ENCODE data around the gene RLBP1.

The RLBP1 gene

DNA sequence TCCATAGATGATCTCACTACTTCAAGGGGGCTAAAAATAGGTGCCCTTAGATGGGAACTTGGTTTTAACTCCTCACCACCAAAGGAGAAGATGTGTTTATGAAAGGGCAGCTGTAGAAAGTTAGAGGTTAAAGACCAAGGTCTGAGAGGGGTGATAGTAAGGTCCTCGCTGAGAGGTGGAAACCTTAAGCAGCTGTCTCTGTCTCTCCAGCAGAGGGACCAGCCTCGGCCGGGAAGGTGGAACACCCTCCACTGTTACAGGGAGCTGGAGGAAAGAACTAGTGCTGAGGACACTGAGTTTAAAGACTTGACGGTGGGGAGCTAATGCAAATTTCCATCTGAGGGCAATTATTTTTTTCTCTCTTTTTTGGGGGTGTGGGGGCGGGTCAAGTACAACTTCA, 8.9 kb upstream of the RLBP1 start:
- H3K4me3 ChIP-seq (ENCODE audit: low read depth in 1 of 2, low read length in 2 of 2) = no peak overlapping the region
- H3K27ac ChIP-seq (ENCODE audit: low read depth, low read length) = no peak overlapping the region

DNA sequence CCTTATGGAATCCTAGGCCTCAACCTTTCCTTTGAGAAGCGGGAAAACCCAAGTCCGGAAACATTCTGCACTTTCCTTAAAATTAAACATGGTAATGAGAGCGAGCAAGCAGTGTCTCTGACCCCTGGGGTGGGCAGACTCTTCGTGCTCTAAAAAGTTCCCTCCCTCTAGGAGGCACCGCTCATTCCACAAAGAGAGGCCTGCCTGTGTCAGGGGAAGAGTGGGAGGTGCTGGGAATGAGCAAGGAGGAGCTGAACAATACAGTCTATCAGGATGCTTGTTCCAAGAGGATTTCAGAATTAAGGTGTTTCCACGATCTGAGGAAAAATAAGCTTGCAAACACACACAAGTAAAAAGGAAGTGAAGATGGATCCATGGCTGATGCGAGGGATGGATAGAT, 6.0 kb upstream of the RLBP1 start:
- H3K9me3 ChIP-seq (ENCODE audit: control insufficient read depth in 1 of 2, low read length in 2 of 2) = no peaks in the 10 kb centered on the region
- H3K4me3 ChIP-seq (ENCODE audit: low read depth in 1 of 2, low read length in 2 of 2) = no peak overlapping the region
- no peaks in the 10 kb centered on the region for H3K27me3 ChIP-seq (ENCODE audit: control insufficient read depth in 1 of 2, insufficient read depth in 2 of 2, low read length in 2 of 2)
- H3K27ac ChIP-seq (ENCODE audit: low read depth, low read length) = no peak overlapping the region
- H3K4me1 ChIP-seq (ENCODE audit: control insufficient read depth in 1 of 2, insufficient read depth in 2 of 2, low read length in 2 of 2) = no peaks in the 10 kb centered on the region
- no peaks in the 10 kb centered on the region for H3K36me3 ChIP-seq (ENCODE audit: control insufficient read depth in 1 of 2, insufficient read depth in 2 of 2, low read length in 2 of 2)
- no peak overlapping the region for H3K9ac ChIP-seq (ENCODE audit: low read depth in 1 of 2, low read length in 2 of 2)

More for the DNA sequence above, 8.9 kb upstream of the RLBP1 start:
- H3K4me1 ChIP-seq (ENCODE audit: control insufficient read depth in 1 of 2, insufficient read depth in 2 of 2, low read length in 2 of 2) = no peaks in the 10 kb centered on the region
- H3K9ac ChIP-seq (ENCODE audit: low read depth in 1 of 2, low read length in 2 of 2) = no peak overlapping the region
- H3K9me3 ChIP-seq (ENCODE audit: control insufficient read depth in 1 of 2, low read length in 2 of 2) = no peaks in the 10 kb centered on the region
- H3K27me3 ChIP-seq (ENCODE audit: control insufficient read depth in 1 of 2, insufficient read depth in 2 of 2, low read length in 2 of 2) = no peaks in the 10 kb centered on the region
- H3K36me3 ChIP-seq (ENCODE audit: control insufficient read depth in 1 of 2, insufficient read depth in 2 of 2, low read length in 2 of 2) = no peaks in the 10 kb centered on the region

DNA sequence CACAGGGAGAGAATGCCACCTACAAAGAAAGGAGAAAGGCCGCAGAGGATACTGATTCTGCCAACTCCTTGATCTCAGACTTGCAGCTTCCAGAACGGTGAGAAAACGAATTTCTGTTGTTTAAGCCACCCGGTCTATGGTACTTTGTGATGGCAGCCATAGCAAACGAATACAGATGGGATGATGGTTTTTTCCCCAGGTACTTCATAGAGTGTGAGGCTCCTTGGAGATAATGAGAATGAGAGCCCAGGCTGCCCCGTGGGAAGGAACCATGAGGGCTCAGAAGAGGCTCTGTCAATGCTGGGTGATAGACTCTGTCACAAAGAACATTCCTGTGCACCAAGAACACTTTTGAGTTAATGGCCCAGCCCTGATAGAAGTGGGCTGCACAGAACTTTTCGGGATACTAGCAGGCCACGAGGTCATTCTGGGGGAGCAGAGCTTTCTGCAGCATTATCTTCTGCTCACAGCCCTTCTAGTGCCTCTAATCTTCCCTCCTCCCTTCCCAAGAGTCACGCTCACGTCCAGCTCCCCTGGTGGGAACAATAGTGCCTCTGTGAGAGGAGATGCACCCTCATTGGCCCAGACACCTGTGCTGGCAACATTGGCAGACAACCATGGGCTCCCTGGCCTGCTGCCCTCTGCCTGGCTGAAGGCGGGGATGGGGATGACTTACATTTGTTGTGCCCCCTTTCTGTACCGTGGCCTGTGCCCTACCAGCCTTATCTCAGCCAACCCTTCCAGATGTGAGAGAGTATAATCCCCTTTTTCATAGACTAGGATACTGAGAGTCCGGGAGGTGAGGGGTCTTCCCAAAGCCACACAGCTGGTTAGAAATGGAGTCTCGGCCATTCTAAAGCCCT, 5.2 kb upstream of the RLBP1 start:
- Histone ChIP-seq H3K36me3 (ENCODE audit: control insufficient read depth in 1 of 2, insufficient read depth in 2 of 2, low read length in 2 of 2) (no peaks in the 10 kb centered on the region), H3K9me3 (ENCODE audit: control insufficient read depth in 1 of 2, low read length in 2 of 2) (no peaks in the 10 kb centered on the region), H3K27ac (ENCODE audit: low read depth, low read length) (no peak overlapping the region), H3K4me3 (ENCODE audit: low read depth in 1 of 2, low read length in 2 of 2) (no peak overlapping the region), H3K27me3 (ENCODE audit: control insufficient read depth in 1 of 2, insufficient read depth in 2 of 2, low read length in 2 of 2) (no peaks in the 10 kb centered on the region), H3K9ac (ENCODE audit: low read depth in 1 of 2, low read length in 2 of 2) (no peak overlapping the region), H3K4me1 (ENCODE audit: control insufficient read depth in 1 of 2, insufficient read depth in 2 of 2, low read length in 2 of 2) (no peaks in the 10 kb centered on the region)

DNA sequence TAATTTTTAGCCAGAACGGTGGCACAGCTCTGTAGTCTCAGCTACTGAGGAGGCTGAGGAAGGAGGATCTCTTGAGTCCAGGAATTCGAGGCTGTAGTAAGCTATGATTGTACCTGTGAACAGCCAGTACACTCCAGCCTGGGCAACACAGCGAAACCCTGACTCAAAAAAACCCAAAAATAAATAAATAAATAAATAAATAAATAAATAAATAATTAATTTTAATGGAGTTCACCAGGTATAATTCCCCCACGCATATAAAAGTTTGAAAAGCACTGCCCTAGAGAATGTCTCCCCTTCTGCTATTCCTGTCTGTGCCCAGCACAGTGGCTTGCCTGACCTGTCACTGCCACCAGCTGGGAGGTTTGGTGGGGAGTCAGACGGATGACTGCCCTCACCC, 4.2 kb upstream of the RLBP1 start:
- H3K36me3 ChIP-seq (ENCODE audit: control insufficient read depth in 1 of 2, insufficient read depth in 2 of 2, low read length in 2 of 2) = no peaks in the 10 kb centered on the region
- H3K4me3 ChIP-seq (ENCODE audit: low read depth in 1 of 2, low read length in 2 of 2) = no peak overlapping the region
- H3K9ac ChIP-seq (ENCODE audit: low read depth in 1 of 2, low read length in 2 of 2) = no peak overlapping the region
- H3K27me3 ChIP-seq (ENCODE audit: control insufficient read depth in 1 of 2, insufficient read depth in 2 of 2, low read length in 2 of 2) = no peaks in the 10 kb centered on the region
- no peaks in the 10 kb centered on the region for H3K9me3 ChIP-seq (ENCODE audit: control insufficient read depth in 1 of 2, low read length in 2 of 2)
- no peak overlapping the region for H3K27ac ChIP-seq (ENCODE audit: low read depth, low read length)
- no peaks in the 10 kb centered on the region for H3K4me1 ChIP-seq (ENCODE audit: control insufficient read depth in 1 of 2, insufficient read depth in 2 of 2, low read length in 2 of 2)

DNA sequence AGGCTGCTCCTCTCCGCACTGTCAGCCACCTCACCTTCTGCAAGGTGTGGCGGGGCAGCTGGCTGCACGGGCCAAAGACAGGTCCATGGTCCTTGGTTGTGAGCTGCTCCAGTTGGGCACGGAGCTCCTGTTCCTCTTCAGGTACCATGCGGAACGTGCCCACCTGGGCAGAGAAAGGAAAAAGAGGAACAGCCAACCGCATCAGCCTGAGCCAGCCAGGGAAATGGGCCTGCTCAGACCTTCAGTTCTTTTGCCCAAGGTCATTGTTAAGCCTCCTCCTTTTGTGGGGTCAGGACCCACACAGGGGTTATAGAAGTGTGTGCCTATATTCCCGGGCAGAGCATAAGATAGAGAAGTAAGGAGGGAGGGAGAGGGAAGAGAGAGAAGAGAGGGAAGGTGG, 2.8 kb downstream of the RLBP1 start:
- H3K27me3 ChIP-seq (ENCODE audit: control insufficient read depth in 1 of 2, insufficient read depth in 2 of 2, low read length in 2 of 2) = no peaks in the 10 kb centered on the region
- no peaks in the 10 kb centered on the region for H3K4me1 ChIP-seq (ENCODE audit: control insufficient read depth in 1 of 2, insufficient read depth in 2 of 2, low read length in 2 of 2)
- no peak overlapping the region for H3K9ac ChIP-seq (ENCODE audit: low read depth in 1 of 2, low read length in 2 of 2)
- H3K9me3 ChIP-seq (ENCODE audit: control insufficient read depth in 1 of 2, low read length in 2 of 2) = no peaks in the 10 kb centered on the region
- H3K4me3 ChIP-seq (ENCODE audit: low read depth in 1 of 2, low read length in 2 of 2) = no peak overlapping the region
- H3K36me3 ChIP-seq (ENCODE audit: control insufficient read depth in 1 of 2, insufficient read depth in 2 of 2, low read length in 2 of 2) = no peaks in the 10 kb centered on the region
- no peak overlapping the region for H3K27ac ChIP-seq (ENCODE audit: low read depth, low read length)

DNA sequence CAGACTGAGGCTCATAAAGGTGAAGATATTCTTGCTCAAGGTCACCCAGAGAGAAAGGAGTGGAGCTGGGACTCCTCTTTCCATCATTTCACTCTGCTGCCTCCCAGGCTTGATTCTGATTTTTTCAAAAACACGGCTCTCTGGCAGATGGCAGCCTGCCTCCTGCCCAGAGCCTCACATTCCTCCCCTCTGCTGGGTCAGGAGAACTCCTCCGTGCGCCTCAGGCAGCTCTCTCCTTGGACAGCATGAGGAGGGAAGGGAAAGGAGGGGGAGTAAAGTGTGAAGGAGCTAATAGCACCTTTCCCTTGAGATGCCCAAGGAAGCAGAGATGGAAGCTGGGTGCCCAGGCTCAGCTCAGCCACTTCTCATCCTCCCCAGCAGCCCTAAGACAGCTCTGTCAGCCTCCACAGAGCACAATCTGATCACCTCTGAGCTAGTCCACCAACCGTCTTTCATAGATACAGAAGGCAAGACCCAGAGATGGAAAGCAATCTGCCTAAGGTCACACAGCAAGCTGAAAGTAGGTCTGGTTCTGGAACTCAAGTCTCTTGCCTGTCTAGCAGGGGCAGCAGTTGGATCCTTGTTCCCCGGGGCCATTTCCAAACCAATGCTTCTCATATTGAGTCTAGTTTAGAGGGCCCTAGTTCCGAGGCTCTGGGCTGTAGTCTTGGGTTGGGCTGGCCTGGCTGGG, 3.5 kb downstream of the RLBP1 start:
- Histone ChIP-seq H3K27me3 (ENCODE audit: control insufficient read depth in 1 of 2, insufficient read depth in 2 of 2, low read length in 2 of 2) (no peaks in the 10 kb centered on the region), H3K9ac (ENCODE audit: low read depth in 1 of 2, low read length in 2 of 2) (no peak overlapping the region), H3K9me3 (ENCODE audit: control insufficient read depth in 1 of 2, low read length in 2 of 2) (no peaks in the 10 kb centered on the region), H3K36me3 (ENCODE audit: control insufficient read depth in 1 of 2, insufficient read depth in 2 of 2, low read length in 2 of 2) (no peaks in the 10 kb centered on the region), H3K4me3 (ENCODE audit: low read depth in 1 of 2, low read length in 2 of 2) (no peak overlapping the region), H3K27ac (ENCODE audit: low read depth, low read length) (no peak overlapping the region), H3K4me1 (ENCODE audit: control insufficient read depth in 1 of 2, insufficient read depth in 2 of 2, low read length in 2 of 2) (no peaks in the 10 kb centered on the region)

DNA sequence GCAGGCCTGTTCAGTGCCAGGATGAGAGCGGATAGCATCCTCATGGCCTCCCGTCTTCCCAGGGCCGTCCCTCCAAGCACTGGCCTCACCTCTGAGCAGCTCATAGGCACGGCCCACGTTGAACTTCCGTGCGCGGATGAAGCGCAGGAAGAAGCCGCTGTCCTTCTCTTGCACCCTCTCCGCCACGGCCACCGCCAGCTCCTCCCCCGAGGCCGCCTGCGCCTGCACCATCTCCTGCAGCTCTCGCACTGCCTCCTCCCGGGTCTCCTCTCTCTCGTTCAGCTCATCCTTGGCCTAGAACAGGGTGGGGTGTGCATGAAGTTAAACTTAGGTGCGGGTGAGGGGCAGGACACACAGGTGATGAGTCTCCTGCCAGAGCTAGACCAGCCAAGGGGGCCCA, 4.3 kb downstream of the RLBP1 start:
- no peak overlapping the region for H3K9ac ChIP-seq (ENCODE audit: low read depth in 1 of 2, low read length in 2 of 2)
- no peaks in the 10 kb centered on the region for H3K36me3 ChIP-seq (ENCODE audit: control insufficient read depth in 1 of 2, insufficient read depth in 2 of 2, low read length in 2 of 2)
- no peak overlapping the region for H3K27ac ChIP-seq (ENCODE audit: low read depth, low read length)
- no peaks in the 10 kb centered on the region for H3K4me1 ChIP-seq (ENCODE audit: control insufficient read depth in 1 of 2, insufficient read depth in 2 of 2, low read length in 2 of 2)
- no peaks in the 10 kb centered on the region for H3K9me3 ChIP-seq (ENCODE audit: control insufficient read depth in 1 of 2, low read length in 2 of 2)
- H3K4me3 ChIP-seq (ENCODE audit: low read depth in 1 of 2, low read length in 2 of 2) = no peak overlapping the region
- H3K27me3 ChIP-seq (ENCODE audit: control insufficient read depth in 1 of 2, insufficient read depth in 2 of 2, low read length in 2 of 2) = no peaks in the 10 kb centered on the region

DNA sequence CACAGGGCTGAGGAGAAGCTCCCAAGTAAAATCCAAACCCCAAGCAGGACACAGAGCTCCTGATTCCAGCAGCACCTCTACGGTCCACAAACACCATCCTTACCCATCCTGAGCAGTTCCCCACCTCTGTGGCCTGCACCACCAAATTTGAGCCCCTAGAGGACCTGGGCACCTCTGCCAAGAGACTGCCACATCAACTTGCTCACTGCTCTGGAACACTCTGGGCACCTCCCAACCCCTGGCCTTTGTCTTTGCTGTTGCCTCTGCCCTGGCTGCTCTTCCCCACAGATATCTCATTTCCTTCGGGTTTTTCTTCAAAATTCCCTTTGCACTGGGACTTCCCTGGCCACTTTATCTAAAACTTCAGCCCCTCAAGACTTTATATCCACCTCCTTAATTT, 5.8 kb downstream of the RLBP1 start:
- Histone ChIP-seq H3K4me1 (ENCODE audit: control insufficient read depth in 1 of 2, insufficient read depth in 2 of 2, low read length in 2 of 2) (no peaks in the 10 kb centered on the region), H3K4me3 (ENCODE audit: low read depth in 1 of 2, low read length in 2 of 2) (no peak overlapping the region), H3K27me3 (ENCODE audit: control insufficient read depth in 1 of 2, insufficient read depth in 2 of 2, low read length in 2 of 2) (no peaks in the 10 kb centered on the region), H3K27ac (ENCODE audit: low read depth, low read length) (no peak overlapping the region), H3K36me3 (ENCODE audit: control insufficient read depth in 1 of 2, insufficient read depth in 2 of 2, low read length in 2 of 2) (no peaks in the 10 kb centered on the region), H3K9ac (ENCODE audit: low read depth in 1 of 2, low read length in 2 of 2) (no peak overlapping the region), H3K9me3 (ENCODE audit: control insufficient read depth in 1 of 2, low read length in 2 of 2) (no peaks in the 10 kb centered on the region)

DNA sequence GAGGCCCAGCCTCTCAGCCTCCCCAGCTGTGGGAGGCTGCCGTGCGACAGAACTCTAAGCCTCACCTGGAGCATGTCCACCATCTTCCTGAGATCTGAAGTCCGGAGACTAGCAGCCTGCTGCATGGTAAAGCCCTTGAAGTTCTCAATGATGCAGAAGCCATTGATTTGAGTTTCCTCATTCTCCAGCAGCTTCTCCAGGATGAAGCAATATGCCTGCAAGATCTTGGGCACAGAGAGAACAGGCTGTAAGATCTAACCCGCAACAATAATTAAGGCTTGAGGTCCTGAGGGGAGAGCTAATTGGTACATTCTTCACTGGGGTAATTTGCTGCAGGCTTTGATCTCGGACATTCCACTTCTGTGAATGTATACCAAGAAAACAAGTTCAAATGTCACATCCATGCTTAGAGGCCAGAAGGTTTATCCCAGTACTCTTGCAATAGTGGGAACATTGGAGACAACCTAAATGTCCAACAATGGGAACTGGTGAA, 9.7 kb downstream of the RLBP1 start:
- Histone ChIP-seq H3K36me3 (ENCODE audit: control insufficient read depth in 1 of 2, insufficient read depth in 2 of 2, low read length in 2 of 2) (no peaks in the 10 kb centered on the region), H3K9me3 (ENCODE audit: control insufficient read depth in 1 of 2, low read length in 2 of 2) (no peaks in the 10 kb centered on the region), H3K27me3 (ENCODE audit: control insufficient read depth in 1 of 2, insufficient read depth in 2 of 2, low read length in 2 of 2) (no peaks in the 10 kb centered on the region), H3K27ac (ENCODE audit: low read depth, low read length) (no peak overlapping the region), H3K4me3 (ENCODE audit: low read depth in 1 of 2, low read length in 2 of 2) (no peak overlapping the region), H3K4me1 (ENCODE audit: control insufficient read depth in 1 of 2, insufficient read depth in 2 of 2, low read length in 2 of 2) (no peaks in the 10 kb centered on the region), H3K9ac (ENCODE audit: low read depth in 1 of 2, low read length in 2 of 2) (no peak overlapping the region)

DNA sequence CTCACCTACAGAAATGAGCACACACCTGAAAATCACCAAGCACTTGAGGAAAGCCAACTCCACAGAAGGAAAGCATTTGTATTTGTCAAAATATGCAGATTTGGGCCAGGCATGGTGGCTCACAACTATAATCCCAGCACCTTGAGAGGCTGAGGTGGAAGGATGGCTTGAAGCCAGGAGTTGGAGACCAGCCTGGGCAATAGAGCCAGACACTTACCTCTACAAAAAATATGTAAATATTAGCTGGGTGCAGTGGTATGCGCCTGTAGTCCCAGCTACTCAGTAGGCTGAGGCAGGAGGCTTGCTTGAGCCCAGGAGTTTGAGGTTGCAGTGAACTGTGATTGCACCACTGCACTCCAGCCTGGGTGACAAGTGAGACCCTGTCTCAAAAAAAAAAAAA, 12.3 kb downstream of the RLBP1 start:
- Histone ChIP-seq H3K9ac (ENCODE audit: low read depth in 1 of 2, low read length in 2 of 2) (no peak overlapping the region), H3K4me1 (ENCODE audit: control insufficient read depth in 1 of 2, insufficient read depth in 2 of 2, low read length in 2 of 2) (peaks cover 0 to 3% of the 10 kb centered on the region in 2 donors), H3K27me3 (ENCODE audit: control insufficient read depth in 1 of 2, insufficient read depth in 2 of 2, low read length in 2 of 2) (no peaks in the 10 kb centered on the region), H3K9me3 (ENCODE audit: control insufficient read depth in 1 of 2, low read length in 2 of 2) (no peaks in the 10 kb centered on the region), H3K4me3 (ENCODE audit: low read depth in 1 of 2, low read length in 2 of 2) (no peak overlapping the region), H3K36me3 (ENCODE audit: control insufficient read depth in 1 of 2, insufficient read depth in 2 of 2, low read length in 2 of 2) (no peaks in the 10 kb centered on the region), H3K27ac (ENCODE audit: low read depth, low read length) (no peak overlapping the region)

Measured in duodenal mucosa (tissue), 2 donors.